Sigmoid colon (tissue), 7 donors: ENCODE measurements around the gene ZDHHC13. TPM values are rescaled to one million over a fixed set of nuclear protein-coding genes. Genes with fewer than 3 reads are reported as not detected.

Experiments
- DNase-seq: peaks from one replicate; pipeline ENCODE4 v3.0.0-alpha.2; 2019
- H3K27ac ChIP-seq, 4 donors: fragments of 200-600 bp; sonication (generic); one replicate each; pipeline ENCODE4 v1.5.1; 2016 to 2019; ENCODE audit warnings: mild to moderate bottlenecking in 1 of 4
- H3K27me3 ChIP-seq, 3 donors: fragments of 200-600 bp; sonication (generic); one replicate each; pipeline ENCODE4 v1.5.1; 2019; ENCODE audit warnings: mild to moderate bottlenecking in 1 of 3
- H3K36me3 ChIP-seq, 4 donors: fragments of 200-600 bp; sonication (generic); one replicate each; pipeline ENCODE4 v1.5.1; 2016 to 2019
- H3K4me1 ChIP-seq, 4 donors: fragments of 200-600 bp; sonication (generic); one replicate each; pipeline ENCODE4 v1.5.1; 2017 to 2019
- H3K4me3 ChIP-seq, 4 donors: fragments of 200-600 bp; sonication (generic); one replicate each; pipeline ENCODE4 v1.5.1; 2017 to 2019; ENCODE audit warnings: mild to moderate bottlenecking in 2 of 4, moderate library complexity in 1 of 4
- H3K9me3 ChIP-seq, 4 donors: fragments of 200-600 bp in 3 of 4; sonication (generic) in 3 of 4; one replicate each; pipeline versions ENCODE4 v1.5.1 to v1.6.1; 2013 to 2019
- CTCF ChIP-seq, 4 experiments: fragments of 450-650 bp in 3 of 4; fragments of 200-600 bp in 1 of 4; IDR thresholded peaks; one replicate each; pipeline ENCODE4 v1.5.1; 2016 to 2019; ENCODE audit warnings: antibody characterized with exemption in 4 of 4, mild to moderate bottlenecking in 3 of 4, moderate library complexity in 2 of 4
- EP300 ChIP-seq, 4 donors: sonication (generic); formaldehyde crosslinking; IDR thresholded peaks; one replicate each; pipeline ENCODE4 v1.6.1; 2017; ENCODE audit warnings: antibody characterized with exemption in 4 of 4
- POLR2A ChIP-seq, 2 donors: fragments of 450-650 bp; IDR thresholded peaks; one replicate each; pipeline ENCODE4 v1.6.1; 2016; ENCODE audit warnings: antibody characterized with exemption in 2 of 2, mild to moderate bottlenecking in 2 of 2, moderate library complexity in 2 of 2
- POLR2AphosphoS5 ChIP-seq, 4 donors: sonication (generic); formaldehyde crosslinking; IDR thresholded peaks; one replicate each; pipeline ENCODE4 v1.6.1; 2017; ENCODE audit warnings: antibody characterized with exemption in 4 of 4
- WGBS, 2 donors: extraction: QIAGEN DNeasy Blood & Tissue Kit; methylation state at CpG; one replicate each; pipeline ENCODE4 v1.1.7; 2013; 5-methylcytosine and 5-hydroxymethylcytosine counted together
- intact Hi-C: fragments of 100-400 bp; cut with DNase I; formaldehyde crosslinking; loops from one replicate; pipeline ENCODE4 v1.15.1; 2023
- polyA plus RNA-seq, 3 donors: library from polyadenylated mRNA; stranded (reverse); fragments of 200-250 nt; gene quantifications; one replicate each; pipeline ENCODE4 v1.2.3, GENCODE V29; 2013
- total RNA-seq, 4 donors: library from RNA; depleted of rRNA; stranded (reverse); fragments of >200 nt; gene quantifications; one replicate each; pipeline ENCODE4 v1.1.0, GENCODE V29; 2016
- donor health status: healthy with polysubstance abuse.
- donor health status: Bipolar disorder and iron deficiency.
- donor health status: healthy.

ZDHHC13 gene
- total RNA-seq = 1 to 10 TPM; 7.2 to 8.7 (median 7.9) TPM
- polyA plus RNA-seq = 10 to 100 TPM in 1 of 3 donors, 1 to 10 TPM in 2; 6.6 to 18.4 (median 6.9) TPM

- TF ChIP-seq POLR2A (IDR thresholded peaks at IDR 0.05) (peak in 1 of 2 donors; percentile 30), POLR2AphosphoS5 (IDR thresholded peaks at IDR 0.05) (peak in 3 of 4 donors; percentile 30 to 50 (median 43)), CTCF (IDR thresholded peaks at IDR 0.05) (no peak)
- DNase-seq = peak; percentile 95
- intact Hi-C loops = loop anchor here (2.0 to 10.0 kb wide), 2 partner anchors 40 to 118 kb away; no protein-coding TSS in a partner anchor
- Histone ChIP-seq H3K36me3 (no peaks in the 10 kb centered on the region), H3K4me1 (peaks cover 0 to 23% (median 3%) of the 10 kb centered on the region in 4 donors), H3K27me3 (no peaks in the 10 kb centered on the region), H3K9me3 (no peaks in the 10 kb centered on the region), H3K27ac (peak within 1 kb of the TSS; percentile 47 to 77 (median 62)), H3K4me3 (peak within 1 kb of the TSS; percentile 84 to 95 (median 92))
- 1% methylated on average over 61 of the region's 61 CpGs for WGBS, 2 donors
Observed at GRCh38 chr11:19116971-19117759, at the start of gene ZDHHC13. TSS of gene ZDHHC13 (plus strand) at chr11:19117168. CDS start at chr11:19117250, 82 bp downstream.

GRCh38 chr11:19071255-19071654 lies 45.7 kb upstream of the ZDHHC13 start:
- 4 to 9% methylated on average over 11 of the region's 11 CpGs for WGBS, 2 donors

GRCh38 chr11:19072464-19072863 lies 44.5 kb upstream of the ZDHHC13 start:
- 22 to 67% methylated on average over 5 of the region's 5 CpGs for WGBS, 2 donors
- H3K4me1 ChIP-seq = no peaks in the 10 kb centered on the region
- no peak for TF ChIP-seq EP300 (IDR thresholded peaks at IDR 0.05)
- no peak for TF ChIP-seq POLR2A (IDR thresholded peaks at IDR 0.05)
- TF ChIP-seq POLR2AphosphoS5 (IDR thresholded peaks at IDR 0.05) = no peak
- no peak for TF ChIP-seq CTCF (IDR thresholded peaks at IDR 0.05)
- H3K9me3 ChIP-seq = no peaks in the 10 kb centered on the region
- H3K36me3 ChIP-seq = no peaks in the 10 kb centered on the region
- no peak overlapping the region for H3K4me3 ChIP-seq
- H3K27ac ChIP-seq = no peak overlapping the region
- DNase-seq = no peak
- intact Hi-C loops = no loop called here
- no peaks in the 10 kb centered on the region for H3K27me3 ChIP-seq

More at GRCh38 chr11:19071255-19071654, 45.7 kb upstream of the ZDHHC13 start:
- Histone ChIP-seq H3K9me3 (no peaks in the 10 kb centered on the region), H3K27me3 (no peaks in the 10 kb centered on the region), H3K4me1 (no peaks in the 10 kb centered on the region), H3K36me3 (no peaks in the 10 kb centered on the region), H3K27ac (no peak overlapping the region), H3K4me3 (no peak overlapping the region)
- TF ChIP-seq CTCF (IDR thresholded peaks at IDR 0.05) (peak; percentile 77 to 92 (median 82)), POLR2AphosphoS5 (IDR thresholded peaks at IDR 0.05) (no peak)
- intact Hi-C loops = loop anchor here (2.0 kb wide), 1 partner anchor 482 kb away; no protein-coding TSS in a partner anchor
- peak; percentile 75 for DNase-seq

GRCh38 chr11:19073454-19074415 lies 43.2 kb upstream of the ZDHHC13 start:
- Histone ChIP-seq H3K36me3 (no peaks in the 10 kb centered on the region), H3K9me3 (no peaks in the 10 kb centered on the region), H3K27me3 (no peaks in the 10 kb centered on the region), H3K4me1 (no peaks in the 10 kb centered on the region), H3K4me3 (no peak overlapping the region), H3K27ac (no peak overlapping the region)
- no peak for TF ChIP-seq POLR2A (IDR thresholded peaks at IDR 0.05)
- TF ChIP-seq POLR2AphosphoS5 (IDR thresholded peaks at IDR 0.05) = no peak
- TF ChIP-seq CTCF (IDR thresholded peaks at IDR 0.05) = no peak
- no peak for TF ChIP-seq EP300 (IDR thresholded peaks at IDR 0.05)
- intact Hi-C loops = no loop called here
- 51 to 61% methylated on average over 10 of the region's 10 CpGs for WGBS, 2 donors
- no peak for DNase-seq
